ENCODE data around the gene MMP24. TPM values are rescaled to one million over a fixed set of nuclear protein-coding genes. Genes with fewer than 3 reads are reported as not detected.
"Not testable (repeated sequence)": the region's sequence is repeated elsewhere in the genome, so short reads cannot be mapped to it uniquely, and the experiment has no call there.

MMP24 gene
- total RNA-seq, 1 donor from 2014 or later, result not detected

GRCh38 chr20:35253010-35253409 lies 26.5 kb downstream of the MMP24 start:
- Mint-ChIP-seq H3K27ac (no peak overlapping the region), H3K36me3 (ENCODE audit: low read depth) (peaks cover 15% of the 10 kb centered on the region), H3K9me3 (no peaks in the 10 kb centered on the region), H3K27me3 (no peaks in the 10 kb centered on the region), H3K4me3 (no peak overlapping the region), H3K4me1 (peaks cover 23% of the 10 kb centered on the region)
- ATAC-seq (ENCODE audit: low read depth) (no peak), DNase-seq (no peak)
- intact Hi-C loops (cut with micrococcal nuclease), result no loop called here
- TF ChIP-seq, protein P1, sequence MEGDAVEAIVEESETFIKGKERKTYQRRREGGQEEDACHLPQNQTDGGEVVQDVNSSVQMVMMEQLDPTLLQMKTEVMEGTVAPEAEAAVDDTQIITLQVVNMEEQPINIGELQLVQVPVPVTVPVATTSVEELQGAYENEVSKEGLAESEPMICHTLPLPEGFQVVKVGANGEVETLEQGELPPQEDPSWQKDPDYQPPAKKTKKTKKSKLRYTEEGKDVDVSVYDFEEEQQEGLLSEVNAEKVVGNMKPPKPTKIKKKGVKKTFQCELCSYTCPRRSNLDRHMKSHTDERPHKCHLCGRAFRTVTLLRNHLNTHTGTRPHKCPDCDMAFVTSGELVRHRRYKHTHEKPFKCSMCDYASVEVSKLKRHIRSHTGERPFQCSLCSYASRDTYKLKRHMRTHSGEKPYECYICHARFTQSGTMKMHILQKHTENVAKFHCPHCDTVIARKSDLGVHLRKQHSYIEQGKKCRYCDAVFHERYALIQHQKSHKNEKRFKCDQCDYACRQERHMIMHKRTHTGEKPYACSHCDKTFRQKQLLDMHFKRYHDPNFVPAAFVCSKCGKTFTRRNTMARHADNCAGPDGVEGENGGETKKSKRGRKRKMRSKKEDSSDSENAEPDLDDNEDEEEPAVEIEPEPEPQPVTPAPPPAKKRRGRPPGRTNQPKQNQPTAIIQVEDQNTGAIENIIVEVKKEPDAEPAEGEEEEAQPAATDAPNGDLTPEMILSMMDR (IDR thresholded peaks at IDR 0.05), result no peak
- ChIA-PET CTCF (no interaction called here), POLR2A (interaction anchor here (0.7 kb wide), 1 partner anchor 427 kb away, joined by 5 read pairs; no protein-coding TSS in a partner anchor)

- TF ChIP-seq, protein P1 (IDR thresholded peaks at IDR 0.05), result no peak
- POLR2A ChIA-PET, result no interaction called here
- intact Hi-C loops (cut with micrococcal nuclease), result no loop called here
Measured at GRCh38 chr20:35254448-35254999, 28.0 kb downstream of the MMP24 start.

GRCh38 chr20:35257175-35257909 lies 30.9 kb downstream of the MMP24 start:
- Mint-ChIP-seq H3K27me3 (no peaks in the 10 kb centered on the region), H3K4me3 (no peak overlapping the region), H3K9me3 (no peaks in the 10 kb centered on the region), H3K4me1 (peaks cover 2% of the 10 kb centered on the region), H3K36me3 (ENCODE audit: low read depth) (peaks cover 22% of the 10 kb centered on the region), H3K27ac (no peak overlapping the region)
- intact Hi-C loops (cut with micrococcal nuclease), result no loop called here
- DNase-seq (no peak), ATAC-seq (ENCODE audit: low read depth) (no peak)
- ChIA-PET POLR2A (no interaction called here), CTCF (no interaction called here)
- TF ChIP-seq, protein P1 (IDR thresholded peaks at IDR 0.05), result no peak

More at GRCh38 chr20:35254448-35254999, 28.0 kb downstream of the MMP24 start:
- CTCF ChIA-PET, result no interaction called here
- no peak overlapping the region for H3K4me3 Mint-ChIP-seq
- ATAC-seq (ENCODE audit: low read depth), result no peak
- no peak overlapping the region for H3K27ac Mint-ChIP-seq
- no peaks in the 10 kb centered on the region for H3K9me3 Mint-ChIP-seq
- no peak for DNase-seq
- H3K4me1 Mint-ChIP-seq, result peaks cover 23% of the 10 kb centered on the region
- peaks cover 19% of the 10 kb centered on the region for H3K36me3 Mint-ChIP-seq (ENCODE audit: low read depth)
- no peaks in the 10 kb centered on the region for H3K27me3 Mint-ChIP-seq

DNA sequence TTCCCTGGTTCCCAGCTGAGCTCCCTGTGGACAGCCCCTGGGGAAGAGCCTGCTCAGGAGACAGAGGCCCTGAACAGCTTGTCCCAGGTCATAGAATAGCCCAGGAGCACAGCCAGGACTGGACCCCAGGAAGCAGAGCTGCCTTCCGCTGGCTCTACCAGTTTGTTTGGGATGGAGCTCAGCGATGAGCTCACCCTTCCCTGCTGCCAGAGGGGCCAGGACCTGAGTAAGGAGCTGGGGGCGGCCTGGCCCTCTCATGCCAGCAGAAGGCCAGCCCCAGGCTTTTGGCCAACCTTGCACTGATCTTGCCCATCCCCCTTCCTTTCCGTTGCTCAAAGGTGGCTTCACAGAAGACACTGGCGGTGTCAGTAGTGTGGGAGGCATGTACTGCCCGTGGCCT lies 33.9 kb downstream of the MMP24 start:
- POLR2A ChIA-PET, result no interaction called here

DNA sequence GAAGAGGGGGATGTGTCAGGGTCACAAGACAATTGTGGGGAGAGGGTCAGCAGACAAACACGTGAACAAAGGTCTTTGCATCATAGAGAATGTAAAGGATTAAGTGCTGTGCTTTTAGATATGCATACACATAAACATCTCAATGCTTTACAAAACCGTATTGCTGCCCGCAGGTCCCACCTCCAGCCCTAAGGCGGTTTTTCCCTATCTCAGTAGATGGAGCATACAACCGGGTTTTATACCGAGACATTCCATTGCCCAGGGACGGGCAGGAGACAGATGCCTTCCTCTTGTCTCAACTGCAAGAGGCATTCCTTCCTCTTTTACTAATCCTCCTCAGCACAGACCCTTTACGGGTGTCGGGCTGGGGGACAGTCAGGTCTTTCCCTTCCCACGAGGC lies 35.8 kb downstream of the MMP24 start:
- H3K27ac Mint-ChIP-seq; DNase-seq; H3K27me3 Mint-ChIP-seq; H3K4me3 Mint-ChIP-seq; CTCF ChIA-PET; intact Hi-C loops (cut with micrococcal nuclease); ATAC-seq (ENCODE audit: low read depth); H3K4me1 Mint-ChIP-seq; H3K9me3 Mint-ChIP-seq: not testable (repeated sequence)
- H3K36me3 Mint-ChIP-seq (ENCODE audit: low read depth), result peaks cover 31% of the 10 kb centered on the region
- POLR2A ChIA-PET, result interaction anchor here (0.7 kb wide), 1 partner anchor 1786 kb away, joined by 12 read pairs; no protein-coding TSS in a partner anchor

More for the DNA sequence above, 33.9 kb downstream of the MMP24 start:
- Mint-ChIP-seq H3K27ac (no peak overlapping the region), H3K9me3 (no peaks in the 10 kb centered on the region), H3K4me1 (no peaks in the 10 kb centered on the region), H3K36me3 (ENCODE audit: low read depth) (peaks cover 30% of the 10 kb centered on the region), H3K4me3 (no peak overlapping the region), H3K27me3 (no peaks in the 10 kb centered on the region)
- DNase-seq (no peak), ATAC-seq (ENCODE audit: low read depth) (no peak)
- intact Hi-C loops (cut with micrococcal nuclease), result no loop called here
- TF ChIP-seq, protein P1 (IDR thresholded peaks at IDR 0.05), result no peak
- CTCF ChIA-PET, result no interaction called here

DNA sequence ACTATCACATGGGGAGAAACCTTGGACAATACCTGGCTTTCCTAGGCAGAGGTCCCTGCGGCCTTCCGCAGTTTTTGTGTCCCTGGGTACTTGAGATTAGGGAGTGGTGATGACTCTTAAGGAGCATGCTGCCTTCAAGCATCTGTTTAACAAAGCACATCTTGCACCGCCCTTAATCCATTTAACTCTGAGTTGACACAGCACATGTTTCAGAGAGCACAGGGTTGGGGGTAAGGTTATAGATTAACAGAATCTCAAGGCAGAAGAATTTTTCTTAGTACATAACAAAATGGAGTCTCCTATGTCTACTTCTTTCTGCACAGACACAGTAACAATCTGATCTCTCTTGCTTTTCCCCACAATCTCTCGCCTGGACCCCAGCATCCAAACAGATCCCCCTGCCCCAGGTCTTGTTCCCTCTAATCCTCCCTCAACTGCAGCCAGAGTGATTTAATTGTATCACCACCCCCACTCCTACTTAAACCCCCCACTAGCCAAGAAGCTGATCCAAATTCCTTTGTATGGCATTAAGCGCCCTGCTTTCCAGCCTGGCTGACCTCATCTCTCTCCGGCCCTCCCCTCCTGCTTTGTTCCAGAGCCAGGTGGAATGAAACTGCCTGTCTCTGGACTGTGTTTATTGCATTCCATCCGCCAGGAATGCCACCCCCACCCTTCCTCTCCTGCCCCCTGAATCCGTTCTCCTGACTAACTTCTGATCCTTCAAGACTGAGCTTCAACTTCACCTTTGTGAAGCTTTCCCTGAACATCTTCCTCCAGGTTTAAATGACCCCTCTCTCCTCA lies 36.4 kb downstream of the MMP24 start:
- DNase-seq; H3K27ac Mint-ChIP-seq; H3K4me1 Mint-ChIP-seq; POLR2A ChIA-PET; H3K4me3 Mint-ChIP-seq; ATAC-seq (ENCODE audit: low read depth); H3K9me3 Mint-ChIP-seq; CTCF ChIA-PET; intact Hi-C loops (cut with micrococcal nuclease); H3K27me3 Mint-ChIP-seq: not testable (repeated sequence)
- H3K36me3 Mint-ChIP-seq (ENCODE audit: low read depth), result peaks cover 37% of the 10 kb centered on the region
